CD4-positive, alpha-beta T cell treated with Interferon alpha-2 for 1 hour (primary cell): ENCODE data around the gene CTBP2.

Source experiments
- DNase-seq, 2 donors: peaks; one replicate each; pipeline ENCODE4 v3.0.0-alpha.2; 2020 to 2022

CTBP2 gene

DNA sequence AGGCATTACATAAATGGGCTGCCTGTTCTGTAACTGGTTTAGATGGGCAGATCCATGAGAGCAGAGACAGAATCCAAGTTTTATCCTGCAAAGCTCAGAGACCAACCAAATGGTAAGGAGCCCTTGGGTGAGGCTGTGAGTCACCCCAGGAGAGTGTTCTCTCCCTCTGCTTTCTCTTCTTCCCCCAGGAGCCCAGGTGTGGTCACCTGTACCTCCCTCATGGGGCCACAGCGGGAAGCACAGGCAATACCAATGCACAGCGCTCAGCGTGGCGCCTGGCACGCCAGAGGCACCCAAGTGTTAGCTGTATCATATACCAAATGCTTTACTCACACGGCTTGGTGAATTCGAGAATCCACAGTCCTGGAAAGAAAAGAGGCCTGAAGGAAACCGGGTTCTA is 39.4 kb downstream of the CTBP2 start:
- no peak for DNase-seq

DNA sequence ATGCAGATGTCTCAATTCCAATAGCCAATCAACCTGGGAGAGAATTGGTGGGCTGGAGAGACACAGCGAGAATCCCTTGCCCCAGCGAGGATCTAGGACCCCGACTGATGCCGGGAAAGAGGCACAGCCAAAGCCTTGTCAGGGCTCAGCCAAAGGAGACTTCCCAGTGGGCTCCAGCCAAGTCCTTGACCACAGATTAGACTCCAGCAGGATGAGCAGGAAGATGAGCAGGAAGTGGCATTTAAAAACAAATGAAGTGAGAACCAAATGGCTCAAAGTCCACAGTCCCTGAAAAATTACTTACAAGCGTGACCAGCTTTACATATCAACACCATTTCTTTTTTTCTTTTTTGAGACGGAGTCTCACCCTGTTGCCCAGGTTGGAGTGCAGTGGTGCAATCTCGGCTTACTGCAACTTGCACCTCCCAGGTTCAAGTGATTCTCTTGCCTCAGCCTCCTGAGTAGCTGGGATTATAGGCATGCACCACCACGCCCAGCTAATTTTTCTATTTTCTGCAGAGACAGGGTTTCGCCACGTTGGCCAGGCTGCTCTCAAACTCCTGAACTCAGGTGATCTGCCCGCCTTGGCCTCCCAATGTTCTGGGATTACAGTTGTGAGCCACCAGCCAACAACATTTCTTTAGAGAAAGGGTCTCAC is 40.2 kb downstream of the CTBP2 start:
- DNase-seq, result no peak

- no peak for DNase-seq
Observed at GRCh38 chr10:125118701-125119100, 41.7 kb downstream of the CTBP2 start.

DNA sequence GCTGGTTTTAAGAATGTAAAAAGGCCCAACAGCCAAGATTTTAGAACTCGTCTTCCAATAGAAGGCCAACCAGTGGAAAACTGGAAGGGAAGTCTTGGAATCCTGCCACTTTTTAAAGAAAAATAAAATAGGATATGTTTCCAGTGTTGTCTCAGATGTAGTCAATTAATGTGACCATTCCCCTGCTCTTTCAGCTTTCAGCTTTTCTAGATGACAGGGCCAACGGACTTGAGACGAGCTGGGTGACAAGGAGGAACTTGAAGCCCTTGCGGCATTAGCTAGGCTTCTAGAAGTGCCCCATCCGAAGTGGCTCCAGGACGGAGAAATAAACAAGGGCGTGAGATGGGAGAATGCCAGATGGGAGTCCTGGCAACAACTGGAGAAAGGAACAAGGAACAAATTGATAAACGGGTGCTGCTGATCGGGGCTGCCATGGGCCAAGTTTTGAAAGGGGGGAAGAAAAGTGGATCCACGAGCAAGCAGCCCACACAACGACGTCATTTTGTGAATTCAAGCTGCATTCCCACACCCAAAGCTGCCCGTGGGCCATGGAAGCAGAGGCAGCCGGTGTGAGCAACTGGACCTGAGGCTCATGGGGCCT is 42.3 kb downstream of the CTBP2 start:
- no peak for DNase-seq

DNA sequence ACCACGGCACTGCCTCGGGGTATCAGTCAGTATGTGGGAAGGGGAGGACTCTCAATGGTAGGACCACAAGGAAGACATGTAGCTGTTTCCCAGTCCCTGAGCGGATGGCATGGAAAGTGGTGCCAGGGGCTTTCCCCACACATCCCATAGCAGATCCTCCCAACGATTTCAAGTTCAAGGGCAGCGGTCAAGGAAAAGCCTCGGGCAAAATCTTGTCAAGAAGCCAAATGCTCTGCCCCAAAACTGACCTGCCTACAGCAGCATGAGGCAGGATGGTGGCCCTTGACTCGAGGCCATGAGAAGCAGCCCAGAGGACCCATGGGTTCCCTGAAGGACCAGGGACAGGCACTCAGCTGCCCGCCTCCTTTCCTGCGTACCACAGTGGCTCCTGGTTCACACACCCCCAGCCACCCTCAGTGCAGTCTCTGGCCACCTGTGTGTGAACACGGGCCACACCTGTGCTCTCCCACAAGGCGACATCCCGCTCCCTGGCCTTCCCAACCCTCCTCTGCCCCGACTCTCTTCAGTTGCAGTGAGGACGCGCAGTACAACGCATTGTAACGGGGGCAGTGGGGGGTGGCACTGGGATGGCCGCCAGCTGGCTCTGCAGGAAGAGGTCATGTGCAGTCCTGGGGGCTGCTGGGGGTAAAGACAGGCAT is 43.6 kb downstream of the CTBP2 start:
- DNase-seq, result no peak

- DNase-seq, result no peak
Observed at GRCh38 chr10:125116041-125116649, 44.2 kb downstream of the CTBP2 start.

DNA sequence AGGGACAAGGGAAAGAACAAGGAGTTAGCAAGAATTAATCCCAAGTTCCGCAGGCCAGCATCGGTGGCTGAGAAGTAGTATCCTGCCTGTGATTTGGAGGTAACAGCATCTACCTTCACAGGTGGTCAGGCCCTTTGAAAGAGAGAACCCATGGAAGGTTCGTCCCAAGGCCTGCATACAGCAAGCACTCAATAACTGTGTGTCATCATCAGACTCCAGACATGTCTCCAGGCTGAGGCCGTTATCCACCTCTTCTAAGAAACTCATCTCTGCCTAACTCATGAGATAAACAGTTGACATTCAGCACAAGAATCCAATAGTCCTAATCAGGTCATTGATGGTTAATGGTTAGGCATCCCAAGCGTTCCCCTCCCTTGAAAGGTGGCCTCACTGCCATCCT is 45.0 kb downstream of the CTBP2 start:
- DNase-seq, result no peak

- no peak for DNase-seq
Observed at GRCh38 chr10:125114761-125115391, 45.5 kb downstream of the CTBP2 start.

GRCh38 chr10:125113691-125114371 is 46.5 kb downstream of the CTBP2 start:
- DNase-seq, result no peak

DNA sequence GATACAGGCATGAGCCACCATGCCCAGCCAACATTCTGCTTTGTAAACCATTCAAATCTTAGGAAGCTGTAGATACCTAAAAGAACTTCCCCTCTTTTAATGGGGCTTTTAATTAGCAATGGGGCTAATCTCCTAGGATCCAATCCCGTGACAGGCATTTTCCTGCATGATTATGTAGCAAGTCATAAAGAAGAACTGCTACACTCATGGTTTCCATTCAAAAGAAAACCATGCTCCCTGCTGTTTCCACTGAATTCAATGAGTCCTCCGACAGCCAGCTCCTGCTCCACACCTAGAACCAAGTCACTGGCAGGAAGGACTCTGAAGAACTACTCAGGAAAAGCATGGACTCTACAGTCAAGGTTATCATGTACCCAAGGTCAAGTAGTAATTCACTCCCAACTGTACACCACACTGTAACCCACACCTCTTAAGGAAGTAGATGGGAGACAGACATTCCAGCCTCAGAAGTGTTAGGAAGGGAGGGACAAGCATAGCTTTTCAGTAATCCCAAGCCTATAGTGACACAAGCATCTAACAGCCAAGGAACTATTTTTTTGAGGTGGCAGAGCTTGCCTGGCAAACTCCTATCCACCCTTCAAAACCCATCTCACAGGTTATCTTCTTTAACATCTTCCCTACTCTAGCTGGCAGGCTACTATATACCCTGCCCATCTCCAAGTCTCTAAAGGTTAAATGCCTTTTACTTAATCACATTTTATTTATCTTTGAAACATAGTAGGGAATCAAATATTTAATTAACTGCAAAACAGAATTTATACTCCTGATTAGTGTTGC is 47.5 kb downstream of the CTBP2 start:
- DNase-seq, result no peak

DNA sequence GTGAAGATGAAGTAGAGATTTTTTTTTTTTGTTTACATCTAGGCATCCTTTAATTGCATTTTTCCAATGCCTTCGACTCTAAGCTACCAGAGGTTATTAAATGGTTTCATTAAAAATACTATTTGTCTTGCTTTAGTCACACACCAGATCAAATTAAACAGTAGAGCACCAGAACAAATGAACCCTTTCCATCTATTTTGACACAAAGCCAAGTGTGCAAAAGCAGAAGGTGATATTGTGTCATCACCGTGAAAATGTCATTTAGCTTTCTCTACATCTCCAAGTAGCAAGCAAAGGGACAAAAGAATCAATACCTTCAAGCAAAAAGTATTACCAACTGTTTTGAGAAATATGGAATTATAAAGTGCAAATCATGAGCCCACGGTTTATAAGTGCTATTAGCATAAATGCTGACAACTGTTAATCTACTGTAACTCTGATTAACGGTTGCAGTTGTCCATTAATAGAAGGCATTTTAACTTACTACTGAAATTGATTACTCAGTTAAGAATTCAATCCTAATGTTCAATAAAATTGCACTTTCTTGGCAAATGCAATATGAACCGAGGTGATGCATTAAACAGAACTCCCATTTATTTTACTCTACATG is 49.1 kb downstream of the CTBP2 start:
- no peak for DNase-seq

- DNase-seq, result no peak
Observed at GRCh38 chr10:125107965-125108580, 52.3 kb downstream of the CTBP2 start.

- no peak for DNase-seq
Observed at GRCh38 chr10:125107166-125107949, 53.0 kb downstream of the CTBP2 start.

DNA sequence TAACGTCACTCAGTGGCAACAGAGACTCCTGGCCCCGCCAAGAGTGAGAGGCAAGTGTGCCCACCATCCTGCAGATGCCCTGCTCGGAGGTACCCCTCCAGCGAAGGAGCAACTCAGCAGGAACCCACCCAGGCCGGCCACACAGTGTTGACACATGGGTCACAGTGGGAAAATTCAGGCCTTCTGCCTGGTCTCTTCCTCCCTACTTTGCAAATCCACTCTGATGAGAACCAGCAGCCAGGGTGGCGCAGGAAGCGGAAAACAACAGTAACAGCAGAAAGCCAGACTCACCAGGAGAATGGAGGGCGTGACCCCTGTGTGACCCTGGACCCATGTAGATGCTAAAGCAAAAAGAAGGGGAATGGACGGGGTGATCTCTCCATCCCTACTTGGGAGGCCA is 53.8 kb downstream of the CTBP2 start:
- DNase-seq, result no peak

GRCh38 chr10:125105706-125106255 is 54.6 kb downstream of the CTBP2 start:
- no peak for DNase-seq

DNA sequence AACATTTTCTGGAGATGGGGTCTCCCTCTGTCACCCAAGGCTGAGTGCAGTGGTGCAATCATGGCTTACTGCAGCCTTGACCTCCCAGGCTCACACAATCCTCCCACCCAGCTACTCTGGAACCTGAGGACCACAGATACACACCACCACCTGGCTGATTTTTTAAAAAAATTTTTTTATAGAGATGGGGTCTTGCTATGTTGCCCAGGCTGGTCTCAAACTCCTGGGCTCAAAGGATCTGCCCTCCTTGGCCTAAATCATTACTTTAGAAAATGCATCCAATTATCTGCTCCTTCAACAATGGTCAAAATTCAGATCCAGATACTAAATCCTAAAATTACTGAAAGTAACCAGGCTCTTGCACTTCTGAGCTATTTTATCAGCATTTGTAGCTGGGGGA is 55.2 kb downstream of the CTBP2 start:
- no peak for DNase-seq

- DNase-seq, result no peak
Observed at GRCh38 chr10:125104559-125104958, 55.8 kb downstream of the CTBP2 start.

DNA sequence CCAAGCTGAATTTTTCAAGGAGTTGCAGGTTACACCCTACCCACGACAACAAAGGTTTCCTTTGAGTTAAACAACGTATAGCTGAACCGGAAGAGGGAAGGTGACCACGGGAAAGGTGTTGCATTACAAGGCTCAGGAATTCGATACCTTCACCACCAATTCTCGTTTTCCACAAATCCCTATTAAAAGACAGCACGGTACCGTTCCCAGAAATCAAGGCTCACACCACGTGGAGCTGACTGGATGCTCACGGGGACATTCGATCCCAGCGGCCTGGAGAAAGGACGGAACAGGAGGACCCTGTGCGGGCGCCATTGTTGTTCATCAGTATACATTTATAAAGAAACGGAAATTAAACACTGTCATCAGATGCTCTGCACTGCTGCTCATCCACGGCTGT is 56.4 kb downstream of the CTBP2 start:
- no peak for DNase-seq

GRCh38 chr10:125103466-125103865 is 56.9 kb downstream of the CTBP2 start:
- no peak for DNase-seq

DNA sequence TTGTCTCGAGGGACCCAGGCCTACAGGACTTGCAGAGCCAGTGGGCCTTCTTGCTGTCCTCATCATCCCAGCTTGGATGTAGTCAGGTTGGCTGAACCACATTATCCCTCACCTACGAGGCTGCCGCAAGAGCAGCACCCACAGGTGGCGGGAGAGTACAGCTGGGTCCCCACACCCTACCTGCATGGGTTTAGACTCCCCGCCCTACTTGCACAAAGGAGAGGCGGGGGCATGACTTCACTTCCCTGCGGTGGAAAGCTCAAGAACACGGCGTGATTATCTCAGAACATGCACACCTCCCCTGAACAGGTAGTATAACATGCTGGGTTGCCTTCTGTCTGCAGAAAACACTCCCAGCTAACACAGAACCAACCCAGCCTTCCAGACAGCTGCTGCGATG is 57.5 kb downstream of the CTBP2 start:
- DNase-seq, result no peak
